NCI-H1436 (cell line): ENCODE measurements around the gene KMT2A.
A peak's percentile ranks its signal among the peaks of the same experiment; 100 is the strongest.

Source experiments
- DNase-seq: peaks from one replicate; lab custom pipeline; 2025; lab: John Stamatoyannopoulos, UW

Gene KMT2A

DNA sequence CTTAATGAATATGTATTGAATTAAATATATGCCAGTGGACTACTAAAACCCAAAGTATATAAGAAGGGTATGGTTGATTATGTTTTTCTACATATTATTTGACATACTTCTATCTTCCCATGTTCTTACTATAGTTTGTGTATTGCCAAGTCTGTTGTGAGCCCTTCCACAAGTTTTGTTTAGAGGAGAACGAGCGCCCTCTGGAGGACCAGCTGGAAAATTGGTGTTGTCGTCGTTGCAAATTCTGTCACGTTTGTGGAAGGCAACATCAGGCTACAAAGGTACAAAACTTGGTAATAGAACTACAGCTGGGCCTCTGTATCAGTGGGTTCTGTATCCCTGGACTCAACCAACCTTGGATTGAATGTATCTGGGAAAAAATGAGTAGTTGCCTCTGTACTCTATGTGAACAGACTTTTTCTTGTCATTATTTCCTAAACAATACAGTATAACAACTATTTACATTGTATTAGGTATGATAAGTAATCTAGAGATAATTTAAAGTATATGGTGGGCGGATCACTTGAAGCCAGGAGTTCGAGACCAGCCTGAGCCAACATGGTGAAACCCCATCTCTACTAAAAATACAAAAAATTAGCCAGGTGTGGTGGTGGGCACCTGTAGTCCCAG is 52.3 kb downstream of the KMT2A start:
- peak; percentile 42 for DNase-seq

DNA sequence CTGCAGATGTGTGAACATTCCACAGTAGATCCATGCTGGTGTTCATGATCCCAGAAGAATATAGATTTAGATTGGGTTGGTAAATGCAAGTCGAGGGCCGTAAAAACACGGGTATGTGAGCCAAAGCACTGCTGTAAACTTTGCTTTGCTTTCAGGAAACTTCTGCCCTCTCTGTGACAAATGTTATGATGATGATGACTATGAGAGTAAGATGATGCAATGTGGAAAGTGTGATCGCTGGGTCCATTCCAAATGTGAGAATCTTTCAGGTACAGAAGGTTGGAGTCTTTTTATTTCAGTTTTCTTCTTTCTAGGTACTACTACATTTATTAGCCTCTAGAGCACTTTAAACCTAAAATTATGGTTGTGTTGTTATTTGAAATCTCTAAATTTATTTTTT is 54.7 kb downstream of the KMT2A start:
- no peak for DNase-seq

DNA sequence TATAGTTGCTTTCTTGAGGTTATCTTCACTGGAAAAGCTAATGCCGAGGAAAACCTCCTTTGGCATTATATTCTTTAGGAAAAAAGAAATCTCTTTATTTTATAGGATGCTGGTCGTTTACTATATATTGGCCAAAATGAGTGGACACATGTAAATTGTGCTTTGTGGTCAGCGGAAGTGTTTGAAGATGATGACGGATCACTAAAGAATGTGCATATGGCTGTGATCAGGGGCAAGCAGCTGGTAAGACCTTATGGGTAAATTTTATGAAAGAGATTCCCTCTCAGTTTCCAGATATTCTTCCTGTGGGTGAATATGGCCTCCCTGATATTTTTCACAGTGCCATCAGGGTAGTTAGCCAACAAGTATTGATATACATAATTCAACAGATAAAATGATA is 61.5 kb downstream of the KMT2A start:
- DNase-seq = no peak

DNA sequence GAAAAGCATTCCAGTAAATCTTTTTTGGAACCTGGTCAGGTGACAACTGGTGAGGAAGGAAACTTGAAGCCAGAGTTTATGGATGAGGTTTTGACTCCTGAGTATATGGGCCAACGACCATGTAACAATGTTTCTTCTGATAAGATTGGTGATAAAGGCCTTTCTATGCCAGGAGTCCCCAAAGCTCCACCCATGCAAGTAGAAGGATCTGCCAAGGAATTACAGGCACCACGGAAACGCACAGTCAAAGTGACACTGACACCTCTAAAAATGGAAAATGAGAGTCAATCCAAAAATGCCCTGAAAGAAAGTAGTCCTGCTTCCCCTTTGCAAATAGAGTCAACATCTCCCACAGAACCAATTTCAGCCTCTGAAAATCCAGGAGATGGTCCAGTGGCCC is 66.9 kb downstream of the KMT2A start:
- no peak for DNase-seq

DNA sequence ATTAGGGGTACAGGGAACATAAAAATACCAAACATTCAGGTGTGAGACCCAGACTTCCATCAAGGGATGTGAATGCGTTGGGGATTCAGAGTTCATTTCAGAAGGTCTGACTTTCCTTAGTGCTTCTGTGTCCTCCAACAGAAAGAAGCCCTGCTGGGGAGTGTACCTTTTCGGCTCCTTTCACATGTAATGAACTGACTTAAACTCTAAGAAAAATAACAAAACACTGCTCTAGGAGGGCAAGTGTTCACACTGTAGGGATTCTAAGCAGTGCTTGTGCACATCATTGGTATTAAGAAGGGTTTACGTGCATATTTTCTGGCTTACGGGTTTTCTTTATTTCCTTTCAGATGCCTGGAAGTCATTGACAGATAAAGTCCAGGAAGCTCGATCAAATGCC is 75.3 kb downstream of the KMT2A start:
- DNase-seq = no peak

DNA sequence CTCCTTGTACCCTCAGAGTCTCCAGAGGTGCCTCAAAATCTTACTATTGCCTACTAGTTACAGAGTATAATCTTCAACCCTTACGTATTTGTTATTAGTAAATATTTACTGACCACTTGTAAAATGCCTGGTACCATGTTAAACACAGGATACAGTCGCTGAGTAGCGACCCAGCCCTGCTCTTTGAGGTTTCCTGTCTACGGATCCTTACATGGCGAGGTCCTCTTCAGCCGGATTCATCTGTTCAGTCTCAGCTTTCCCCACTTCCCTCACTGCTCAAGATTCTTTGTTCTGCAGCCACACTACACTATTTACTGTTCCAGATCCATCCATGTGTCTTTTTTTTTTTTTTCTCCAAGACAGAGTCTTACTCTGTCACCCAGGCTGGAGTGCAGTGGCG is 77.8 kb downstream of the KMT2A start:
- DNase-seq = no peak

DNA sequence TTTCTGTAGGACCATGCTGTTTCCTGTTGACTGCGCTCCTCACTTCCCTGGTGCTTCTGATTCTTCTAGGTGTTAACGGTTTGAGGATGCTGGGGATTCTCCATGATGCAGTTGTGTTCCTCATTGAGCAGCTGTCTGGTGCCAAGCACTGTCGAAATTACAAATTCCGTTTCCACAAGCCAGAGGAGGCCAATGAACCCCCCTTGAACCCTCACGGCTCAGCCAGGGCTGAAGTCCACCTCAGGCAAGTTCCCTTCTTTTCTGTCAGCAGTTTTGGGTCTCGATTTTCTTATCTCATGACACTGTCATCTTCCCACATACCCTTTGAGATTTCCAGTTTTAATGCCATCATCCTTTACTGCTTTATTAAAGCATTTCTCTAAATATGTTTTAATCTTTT is 83.3 kb downstream of the KMT2A start:
- DNase-seq = no peak

DNA sequence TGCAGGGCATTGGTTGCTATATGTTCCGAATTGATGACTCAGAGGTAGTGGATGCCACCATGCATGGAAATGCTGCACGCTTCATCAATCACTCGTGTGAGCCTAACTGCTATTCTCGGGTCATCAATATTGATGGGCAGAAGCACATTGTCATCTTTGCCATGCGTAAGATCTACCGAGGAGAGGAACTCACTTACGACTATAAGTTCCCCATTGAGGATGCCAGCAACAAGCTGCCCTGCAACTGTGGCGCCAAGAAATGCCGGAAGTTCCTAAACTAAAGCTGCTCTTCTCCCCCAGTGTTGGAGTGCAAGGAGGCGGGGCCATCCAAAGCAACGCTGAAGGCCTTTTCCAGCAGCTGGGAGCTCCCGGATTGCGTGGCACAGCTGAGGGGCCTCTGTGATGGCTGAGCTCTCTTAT is 85.6 kb downstream of the KMT2A start:
- no peak for DNase-seq

DNA sequence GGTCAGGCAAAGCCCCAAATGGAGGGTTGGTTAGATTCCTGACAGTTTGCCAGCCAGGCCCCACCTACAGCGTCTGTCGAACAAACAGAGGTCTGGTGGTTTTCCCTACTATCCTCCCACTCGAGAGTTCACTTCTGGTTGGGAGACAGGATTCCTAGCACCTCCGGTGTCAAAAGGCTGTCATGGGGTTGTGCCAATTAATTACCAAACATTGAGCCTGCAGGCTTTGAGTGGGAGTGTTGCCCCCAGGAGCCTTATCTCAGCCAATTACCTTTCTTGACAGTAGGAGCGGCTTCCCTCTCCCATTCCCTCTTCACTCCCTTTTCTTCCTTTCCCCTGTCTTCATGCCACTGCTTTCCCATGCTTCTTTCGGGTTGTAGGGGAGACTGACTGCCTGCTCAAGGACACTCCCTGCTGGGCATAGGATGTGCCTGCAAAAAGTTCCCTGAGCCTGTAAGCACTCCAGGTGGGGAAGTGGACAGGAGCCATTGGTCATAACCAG is 86.3 kb downstream of the KMT2A start:
- no peak for DNase-seq

DNA sequence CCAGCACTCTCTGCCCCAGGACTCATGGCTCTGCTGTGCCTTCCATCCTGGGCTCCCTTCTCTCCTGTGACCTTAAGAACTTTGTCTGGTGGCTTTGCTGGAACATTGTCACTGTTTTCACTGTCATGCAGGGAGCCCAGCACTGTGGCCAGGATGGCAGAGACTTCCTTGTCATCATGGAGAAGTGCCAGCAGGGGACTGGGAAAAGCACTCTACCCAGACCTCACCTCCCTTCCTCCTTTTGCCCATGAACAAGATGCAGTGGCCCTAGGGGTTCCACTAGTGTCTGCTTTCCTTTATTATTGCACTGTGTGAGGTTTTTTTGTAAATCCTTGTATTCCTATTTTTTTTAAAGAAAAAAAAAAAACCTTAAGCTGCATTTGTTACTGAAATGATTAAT is 88.1 kb downstream of the KMT2A start:
- DNase-seq = no peak

DNA sequence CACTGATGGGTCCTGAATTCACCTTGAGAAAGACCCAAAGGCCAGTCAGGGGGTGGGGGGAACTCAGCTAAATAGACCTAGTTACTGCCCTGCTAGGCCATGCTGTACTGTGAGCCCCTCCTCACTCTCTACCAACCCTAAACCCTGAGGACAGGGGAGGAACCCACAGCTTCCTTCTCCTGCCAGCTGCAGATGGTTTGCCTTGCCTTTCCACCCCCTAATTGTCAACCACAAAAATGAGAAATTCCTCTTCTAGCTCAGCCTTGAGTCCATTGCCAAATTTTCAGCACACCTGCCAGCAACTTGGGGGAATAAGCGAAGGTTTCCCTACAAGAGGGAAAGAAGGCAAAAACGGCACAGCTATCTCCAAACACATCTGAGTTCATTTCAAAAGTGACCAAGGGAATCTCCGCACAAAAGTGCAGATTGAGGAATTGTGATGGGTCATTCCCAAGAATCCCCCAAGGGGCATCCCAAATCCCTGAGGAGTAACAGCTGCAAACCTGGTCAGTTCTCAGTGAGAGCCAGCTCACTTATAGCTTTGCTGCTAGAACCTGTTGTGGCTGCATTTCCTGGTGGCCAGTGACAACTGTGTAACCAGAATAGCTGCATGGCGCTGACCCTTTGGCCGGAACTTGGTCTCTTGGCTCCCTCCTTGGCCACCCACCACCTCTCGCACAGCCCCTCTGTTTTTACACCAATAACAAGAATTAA is 88.6 kb downstream of the KMT2A start:
- no peak for DNase-seq

DNA sequence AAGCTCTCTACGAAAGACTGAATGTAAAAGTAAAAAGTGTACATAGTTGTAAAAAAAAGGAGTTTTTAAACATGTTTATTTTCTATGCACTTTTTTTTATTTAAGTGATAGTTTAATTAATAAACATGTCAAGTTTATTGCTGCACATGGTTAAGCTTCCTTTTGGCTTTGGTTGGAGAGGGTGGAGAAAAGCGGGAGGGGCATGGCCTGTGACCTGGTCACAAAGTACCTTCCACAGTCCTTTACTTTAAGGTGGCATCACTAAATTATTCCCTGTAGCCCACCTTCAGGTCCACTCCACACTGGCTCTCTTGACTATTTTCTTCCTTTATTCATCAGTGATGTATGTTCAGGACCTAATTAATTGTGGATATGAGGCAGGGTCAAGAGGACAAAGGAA is 90.4 kb downstream of the KMT2A start:
- no peak for DNase-seq

DNA sequence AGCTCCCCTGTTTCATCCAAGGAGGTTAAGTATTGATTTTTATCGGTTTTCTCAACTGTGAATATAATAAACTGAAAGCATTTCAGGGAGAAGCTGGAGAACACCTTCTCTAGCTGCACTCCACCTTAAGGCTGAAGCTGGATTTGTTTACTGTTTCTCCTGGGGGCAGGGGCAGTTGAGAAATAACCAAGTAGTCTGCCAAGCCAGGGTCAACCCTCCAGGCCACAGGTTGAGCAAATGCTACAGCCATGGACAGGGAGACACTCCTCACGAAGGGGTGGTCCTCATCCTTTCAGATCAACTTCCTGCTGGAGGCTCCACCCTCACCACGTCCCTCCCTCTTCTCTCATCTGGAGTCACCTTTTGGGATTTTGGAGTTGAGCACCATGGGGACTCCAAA is 90.8 kb downstream of the KMT2A start, which contains the start of gene TTC36:
Gene TTC36 (plus strand): TSS at position 366 of the 400 bp plus-strand sequence. CDS start 21 bp downstream, at position 387.
- DNase-seq = no peak

DNA sequence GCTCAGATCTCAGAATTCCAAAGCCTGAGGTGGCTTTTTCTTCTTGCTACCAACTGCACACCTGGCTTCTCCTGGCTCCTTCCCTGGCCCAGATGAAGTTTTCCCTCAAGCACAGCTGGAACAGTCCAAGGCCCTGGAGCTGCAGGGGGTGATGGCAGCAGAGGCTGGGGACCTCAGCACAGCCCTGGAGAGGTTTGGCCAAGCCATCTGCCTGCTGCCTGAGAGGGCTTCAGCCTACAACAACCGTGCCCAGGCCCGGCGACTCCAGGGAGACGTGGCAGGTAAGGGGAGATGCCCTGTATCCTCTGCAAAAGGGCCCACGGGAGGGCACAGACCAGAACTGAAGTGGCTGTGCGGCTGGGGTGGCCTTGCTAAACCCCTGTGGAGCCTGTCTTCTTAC is 92.2 kb downstream of the KMT2A start:
- no peak for DNase-seq

DNA sequence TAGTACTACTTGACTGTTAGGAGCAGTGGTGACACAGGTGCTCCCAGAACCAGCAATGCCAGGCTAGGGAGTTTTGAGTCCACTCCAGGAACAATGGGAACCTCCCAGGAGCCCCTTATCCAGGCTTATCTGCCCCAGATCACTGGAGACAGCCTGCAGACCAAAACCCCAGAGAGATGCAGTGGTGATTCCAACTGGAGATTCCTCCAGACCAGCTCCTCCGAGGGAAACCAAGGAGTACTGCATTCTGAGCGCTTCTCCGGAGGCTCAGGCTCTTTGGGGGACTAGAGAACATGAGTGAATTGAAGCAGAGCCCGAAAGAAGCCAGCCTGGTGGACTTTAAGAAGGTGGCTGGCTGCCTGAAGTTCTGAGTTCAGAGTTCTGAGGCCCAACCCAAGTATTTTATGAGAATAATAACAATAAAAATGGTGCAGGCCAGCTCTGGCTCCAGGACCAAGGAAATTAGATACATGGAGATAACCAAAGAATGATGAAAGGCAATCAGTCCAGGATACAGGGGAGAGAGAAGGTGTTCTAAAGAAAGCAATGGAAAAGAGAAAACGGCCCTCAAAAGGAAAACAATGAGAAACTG is 93.4 kb downstream of the KMT2A start:
- DNase-seq = no peak

DNA sequence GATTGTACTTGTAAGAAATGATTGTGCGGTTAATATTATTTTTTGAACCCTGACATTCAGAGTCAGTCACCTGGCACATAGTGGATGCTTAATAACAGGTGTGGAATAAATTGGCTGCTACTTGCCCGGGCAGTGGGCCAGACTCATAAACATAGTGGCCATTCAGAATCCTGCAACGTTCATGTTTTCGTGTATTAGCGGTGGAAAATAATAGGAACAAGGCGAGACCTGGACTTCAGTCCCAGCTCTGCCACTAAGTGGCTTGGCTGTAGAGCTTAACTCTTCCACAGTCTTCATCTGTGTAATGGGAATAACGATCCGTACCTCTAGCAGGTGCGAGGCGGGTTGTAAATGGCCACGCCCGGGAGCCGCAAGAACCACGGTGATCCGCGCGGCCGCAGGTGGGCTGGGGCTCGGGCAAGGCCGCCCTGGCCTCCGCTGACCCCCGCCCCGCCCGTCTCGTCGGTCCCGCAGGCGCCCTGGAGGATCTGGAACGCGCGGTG is 93.9 kb downstream of the KMT2A start:
- peak; percentile 30 for DNase-seq

DNA sequence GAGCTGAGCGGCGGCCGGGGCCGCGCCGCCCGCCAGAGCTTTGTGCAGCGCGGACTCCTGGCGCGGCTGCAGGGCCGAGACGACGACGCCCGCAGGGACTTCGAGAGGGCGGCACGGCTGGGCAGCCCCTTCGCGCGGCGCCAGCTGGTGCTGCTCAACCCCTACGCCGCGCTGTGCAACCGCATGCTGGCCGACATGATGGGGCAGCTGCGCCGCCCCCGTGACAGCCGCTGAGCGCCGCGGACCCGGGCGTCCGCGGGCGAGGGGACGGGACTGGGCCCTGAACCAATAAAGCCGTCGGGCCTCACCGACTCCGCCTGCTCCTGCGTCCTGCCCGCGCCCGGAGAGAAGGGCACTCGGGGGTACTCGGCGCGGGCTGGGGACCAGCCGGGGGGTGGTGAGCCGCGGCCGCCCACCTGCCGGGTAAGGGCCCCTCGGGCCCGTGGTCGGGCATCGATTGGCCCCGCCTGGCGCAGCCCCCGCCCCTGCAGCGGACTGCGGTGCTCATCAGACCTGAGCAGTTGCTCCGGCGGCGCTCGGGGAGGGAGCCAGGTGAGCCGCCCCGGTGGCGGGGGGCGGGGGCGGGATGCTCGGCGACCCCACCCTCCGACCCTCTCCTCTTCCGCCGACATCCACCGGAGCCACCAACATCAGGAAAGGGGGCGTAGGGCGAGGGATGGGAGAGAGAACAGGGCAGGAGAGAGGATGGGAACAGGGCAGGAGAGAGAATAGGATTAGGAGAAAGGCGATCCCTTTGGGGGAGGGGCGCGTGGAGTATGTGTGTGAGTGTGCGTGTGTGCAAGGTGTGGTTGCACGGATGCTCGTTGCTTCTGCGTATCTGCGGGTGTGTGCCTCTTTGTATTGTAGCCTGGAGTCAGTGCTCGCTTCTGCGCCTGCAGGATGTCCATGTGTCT is 94.6 kb downstream of the KMT2A start, which contains the start of gene TMEM25:
Gene TMEM25 (plus strand): TSS at position 510 of the 914 bp plus-strand sequence. CDS start 610 bp downstream, outside the sequence.
- peak; percentile 41 for DNase-seq

DNA sequence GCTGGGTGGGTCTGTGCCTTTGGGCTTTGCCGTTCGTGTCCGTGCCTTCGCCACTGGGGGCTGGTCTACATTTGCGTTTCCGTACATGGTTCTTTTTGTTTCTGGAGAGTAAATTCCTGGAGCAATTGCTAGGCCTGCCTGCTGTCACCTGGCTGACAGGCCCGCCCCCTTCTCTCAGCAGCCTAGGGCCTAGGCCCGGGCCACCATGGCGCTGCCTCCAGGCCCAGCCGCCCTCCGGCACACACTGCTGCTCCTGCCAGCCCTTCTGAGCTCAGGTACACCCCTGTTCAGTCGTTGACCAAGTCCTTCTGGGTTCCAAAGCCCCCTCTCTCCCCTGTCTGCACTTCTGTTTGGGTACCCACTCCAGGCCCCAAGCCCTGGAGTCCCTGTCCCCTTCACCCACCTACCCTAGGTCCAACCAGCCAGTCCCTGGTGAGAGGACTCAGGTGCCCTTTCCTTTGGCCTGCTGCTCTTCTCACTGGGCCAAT is 95.3 kb downstream of the KMT2A start:
- no peak for DNase-seq

DNA sequence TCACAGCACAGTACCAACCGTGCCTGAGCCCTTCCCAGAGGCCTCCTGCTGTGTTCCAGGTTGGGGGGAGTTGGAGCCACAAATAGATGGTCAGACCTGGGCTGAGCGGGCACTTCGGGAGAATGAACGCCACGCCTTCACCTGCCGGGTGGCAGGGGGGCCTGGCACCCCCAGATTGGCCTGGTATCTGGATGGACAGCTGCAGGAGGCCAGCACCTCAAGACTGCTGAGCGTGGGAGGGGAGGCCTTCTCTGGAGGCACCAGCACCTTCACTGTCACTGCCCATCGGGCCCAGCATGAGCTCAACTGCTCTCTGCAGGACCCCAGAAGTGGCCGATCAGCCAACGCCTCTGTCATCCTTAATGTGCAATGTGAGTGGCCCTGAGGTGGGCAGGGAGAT is 95.8 kb downstream of the KMT2A start:
- DNase-seq = no peak

DNA sequence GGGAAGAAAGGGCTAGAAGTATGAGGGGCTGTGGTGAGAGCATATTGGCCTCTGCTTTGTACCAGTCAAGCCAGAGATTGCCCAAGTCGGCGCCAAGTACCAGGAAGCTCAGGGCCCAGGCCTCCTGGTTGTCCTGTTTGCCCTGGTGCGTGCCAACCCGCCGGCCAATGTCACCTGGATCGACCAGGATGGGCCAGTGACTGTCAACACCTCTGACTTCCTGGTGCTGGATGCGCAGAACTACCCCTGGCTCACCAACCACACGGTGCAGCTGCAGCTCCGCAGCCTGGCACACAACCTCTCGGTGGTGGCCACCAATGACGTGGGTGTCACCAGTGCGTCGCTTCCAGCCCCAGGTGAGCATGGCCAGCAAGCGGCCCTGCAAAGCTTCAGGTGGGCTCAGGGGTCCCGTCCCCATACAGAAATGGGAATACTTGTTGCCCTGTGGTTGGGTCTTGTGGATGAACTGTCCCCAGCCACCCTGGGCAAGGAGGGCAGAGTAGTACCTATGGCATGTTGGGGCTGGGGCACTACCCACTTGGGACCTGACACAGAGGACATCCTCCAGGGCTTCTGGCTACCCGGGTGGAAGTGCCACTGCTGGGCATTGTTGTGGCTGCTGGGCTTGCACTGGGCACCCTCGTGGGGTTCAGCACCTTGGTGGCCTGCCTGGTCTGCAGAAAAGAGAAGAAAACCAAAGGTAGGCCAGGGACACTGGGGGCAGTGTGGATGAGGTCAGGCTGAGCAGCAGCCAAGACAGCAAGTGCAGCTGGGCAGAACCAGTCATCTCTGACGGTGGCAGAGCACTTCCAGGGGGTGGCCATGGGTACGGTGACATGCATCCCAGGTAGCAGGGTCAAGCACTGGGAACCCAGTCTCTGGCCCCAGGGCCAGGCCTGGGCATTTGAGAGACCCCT is 96.8 kb downstream of the KMT2A start:
- DNase-seq = no peak
